Epithelial cell of prostate (primary cell): ENCODE results near the gene MAGEB17.
"Not testable (repeated sequence)": the region's sequence is repeated elsewhere in the genome, so short reads cannot be mapped to it uniquely, and the experiment has no call there.

Experiments
- DNase-seq: peaks from one replicate; pipeline ENCODE4 v3.0.0-alpha.2; 2011; ENCODE audit warnings: low read depth, low spot score
- H3K27ac ChIP-seq: fragments of 450-650 bp; 2 replicates; pipeline ENCODE4 v1.5.1; 2017; ENCODE audit warnings: mild to moderate bottlenecking

Gene MAGEB17

DNA sequence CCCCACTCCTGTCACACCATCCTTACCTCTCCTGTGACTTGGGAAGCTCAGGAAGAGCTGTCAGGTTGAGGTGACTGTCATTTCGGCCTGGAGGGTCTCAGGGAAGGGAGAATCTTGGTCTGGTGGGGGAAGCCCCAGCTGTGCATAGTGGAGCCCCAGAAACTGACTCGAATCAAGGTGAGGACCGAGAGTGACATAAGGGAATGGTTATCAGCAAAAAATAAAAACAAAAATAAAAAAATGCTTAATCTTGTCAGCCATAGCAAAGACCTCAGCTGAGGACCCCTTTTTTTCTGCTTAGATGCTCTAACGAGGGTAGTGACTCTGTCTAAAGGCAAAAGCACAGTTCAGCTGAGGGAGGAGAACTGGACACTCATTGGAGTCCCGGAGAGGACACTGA, at the start of gene MAGEB17:
Gene MAGEB17 (plus strand): TSS at position 301 of the 400 bp plus-strand sequence. CDS start 2,902 bp downstream, outside the sequence.
- no peak within 1 kb of the TSS for H3K27ac ChIP-seq
- DNase-seq: no peak

DNA sequence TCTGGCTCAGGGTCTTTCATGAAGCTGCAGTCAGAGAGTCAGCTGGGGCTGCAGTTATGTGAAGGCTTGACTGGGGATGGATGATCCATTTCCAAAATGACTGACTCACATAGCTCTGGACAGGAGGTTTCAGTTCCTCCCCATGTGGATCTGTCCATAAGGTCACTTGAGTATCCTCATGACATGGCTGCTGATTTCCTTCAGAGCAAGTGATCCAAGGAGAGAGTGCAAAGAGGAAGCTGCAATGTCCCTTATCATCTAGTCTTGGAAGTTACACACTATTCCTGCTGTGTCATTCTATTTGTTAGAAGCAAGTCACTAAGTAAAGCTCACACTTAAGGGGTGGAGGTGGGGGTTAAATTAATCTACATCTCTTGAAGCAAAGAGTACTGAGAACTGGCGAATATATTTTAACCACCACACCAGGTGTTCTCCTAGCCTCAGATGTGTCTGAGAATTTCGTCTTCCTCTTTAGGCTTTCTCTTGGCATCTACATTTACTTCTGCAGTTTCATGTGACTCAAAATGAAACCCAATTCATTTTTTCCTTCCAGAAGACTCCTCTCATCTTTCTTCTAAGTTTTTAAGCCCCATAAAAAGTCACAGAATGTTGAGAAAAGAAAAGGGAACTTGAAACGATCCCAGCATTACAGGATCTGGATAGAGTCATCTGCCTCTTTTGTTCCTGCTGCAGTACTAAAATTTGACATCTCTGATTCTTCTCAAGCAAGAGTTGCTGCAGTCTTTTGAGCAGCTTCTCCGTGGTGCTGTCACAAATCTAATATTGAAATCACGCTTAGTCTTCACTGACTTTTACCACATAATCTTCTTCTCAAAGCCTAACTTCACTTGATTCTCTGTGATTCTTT, 47.7 kb upstream of the MAGEB17 start:
- H3K27ac ChIP-seq: no peak overlapping the region
- no peak for DNase-seq

DNA sequence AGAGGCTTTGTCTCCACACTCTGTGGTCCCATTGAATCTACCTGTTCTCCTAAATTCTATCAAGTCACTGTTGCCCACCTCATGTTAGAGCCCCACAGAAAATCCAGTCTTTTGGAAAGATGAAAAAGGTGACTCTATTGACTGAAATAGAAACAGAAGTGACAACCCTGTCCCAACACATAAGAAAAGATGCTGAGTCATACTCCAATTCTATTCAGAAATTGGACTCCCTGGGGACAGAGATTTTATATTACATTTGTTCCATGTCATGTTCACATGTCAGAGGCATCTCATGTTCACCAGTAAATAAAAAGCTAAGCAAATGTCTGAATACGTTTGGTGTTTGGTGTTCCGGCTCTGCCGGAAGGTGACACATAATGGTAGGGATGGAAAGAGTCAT, 46.9 kb upstream of the MAGEB17 start:
- no peak overlapping the region for H3K27ac ChIP-seq
- no peak for DNase-seq

DNA sequence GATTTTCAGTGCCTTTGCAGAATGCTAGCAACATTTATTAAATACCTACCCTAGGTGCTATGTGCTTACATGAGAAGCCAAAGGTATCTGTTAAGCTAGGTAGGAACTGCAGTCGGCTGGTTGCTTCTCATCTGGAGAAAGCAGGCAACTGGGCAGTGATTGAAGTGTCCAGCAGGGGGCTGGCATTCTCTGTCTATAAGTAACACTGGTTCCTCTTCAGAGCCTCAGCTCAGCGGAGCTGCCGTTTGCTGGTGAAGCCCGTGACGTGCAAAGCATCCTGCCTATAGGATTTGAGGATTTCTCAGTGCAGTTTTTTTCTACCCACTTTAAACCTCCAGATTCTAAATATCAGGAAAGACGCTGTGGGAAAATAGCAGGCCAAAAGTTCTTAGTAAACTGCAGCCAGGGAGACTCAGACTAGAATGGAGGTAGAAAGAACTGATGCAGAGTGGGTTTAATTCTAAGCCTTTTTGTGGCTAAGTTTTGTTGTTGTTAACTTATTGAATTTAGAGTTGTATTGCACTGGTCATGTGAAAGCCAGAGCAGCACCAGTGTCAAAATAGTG, 44.0 kb upstream of the MAGEB17 start, which contains the start of gene GRPR:
Gene GRPR (plus strand): TSS at position 344 of the 565 bp plus-strand sequence. CDS start 389 bp downstream, outside the sequence.
- peak; percentile 10 for DNase-seq
- no peak within 1 kb of the TSS for H3K27ac ChIP-seq

GRCh38 chrX:16124201-16124600, 43.1 kb upstream of the MAGEB17 start:
- no peak overlapping the region for H3K27ac ChIP-seq

DNA sequence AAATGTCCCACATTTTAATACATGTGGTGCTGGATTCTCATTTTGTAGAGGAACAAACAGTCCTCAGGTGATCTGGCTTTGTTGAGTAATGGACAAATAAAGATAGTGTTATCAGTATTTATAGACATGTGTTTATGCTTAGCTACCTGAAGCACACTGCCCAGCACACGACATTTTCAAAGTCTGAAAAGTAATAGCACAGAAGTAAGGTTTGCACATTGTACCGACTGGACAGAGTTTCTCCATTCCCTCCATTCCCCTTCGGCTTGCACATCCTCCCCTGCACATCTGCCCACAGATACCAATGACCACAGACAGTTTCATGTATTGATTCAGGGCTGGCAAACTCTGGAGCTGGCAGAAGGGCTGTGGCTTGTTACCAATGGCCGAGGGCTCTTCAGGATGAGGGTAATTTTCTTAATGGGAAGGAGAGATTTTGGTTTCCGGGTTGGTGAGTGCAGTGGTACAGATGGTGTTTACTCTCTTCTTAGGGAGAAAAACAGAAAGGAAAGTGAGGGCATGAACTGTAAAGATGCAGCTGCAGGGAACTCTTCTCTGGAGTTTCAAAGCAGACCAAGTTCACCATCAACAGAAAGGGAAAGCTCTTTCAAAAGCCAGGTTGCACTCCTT, 41.6 kb upstream of the MAGEB17 start:
- no peak overlapping the region for H3K27ac ChIP-seq
- no peak for DNase-seq

More at GRCh38 chrX:16124201-16124600, 43.1 kb upstream of the MAGEB17 start:
- DNase-seq: no peak

- no peak overlapping the region for H3K27ac ChIP-seq
- DNase-seq: no peak
These were observed 36.6 kb upstream of the MAGEB17 start for GRCh38 chrX:16130707-16131106.

- DNase-seq: no peak
- no peak overlapping the region for H3K27ac ChIP-seq
These were observed 32.3 kb upstream of the MAGEB17 start for GRCh38 chrX:16134936-16135335.

DNA sequence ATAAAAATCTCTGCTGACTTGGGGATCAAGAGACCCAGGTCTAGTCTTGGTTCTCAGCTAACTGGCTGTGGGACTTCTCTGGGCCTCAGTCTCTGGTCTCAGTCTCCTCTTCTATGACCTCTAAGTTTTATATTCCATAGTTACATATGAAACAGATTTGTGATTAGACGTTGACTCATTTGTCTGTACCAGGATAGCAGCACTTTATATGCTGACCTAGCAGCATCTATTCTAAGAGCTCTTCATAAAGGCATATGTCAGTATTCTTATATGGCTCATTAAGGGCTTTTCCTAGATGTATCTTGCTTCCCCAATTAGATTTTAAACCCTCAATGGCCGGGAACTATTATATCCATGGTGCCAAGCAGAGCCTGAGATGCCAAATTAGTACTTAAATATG, 31.2 kb upstream of the MAGEB17 start:
- DNase-seq: no peak
- no peak overlapping the region for H3K27ac ChIP-seq

DNA sequence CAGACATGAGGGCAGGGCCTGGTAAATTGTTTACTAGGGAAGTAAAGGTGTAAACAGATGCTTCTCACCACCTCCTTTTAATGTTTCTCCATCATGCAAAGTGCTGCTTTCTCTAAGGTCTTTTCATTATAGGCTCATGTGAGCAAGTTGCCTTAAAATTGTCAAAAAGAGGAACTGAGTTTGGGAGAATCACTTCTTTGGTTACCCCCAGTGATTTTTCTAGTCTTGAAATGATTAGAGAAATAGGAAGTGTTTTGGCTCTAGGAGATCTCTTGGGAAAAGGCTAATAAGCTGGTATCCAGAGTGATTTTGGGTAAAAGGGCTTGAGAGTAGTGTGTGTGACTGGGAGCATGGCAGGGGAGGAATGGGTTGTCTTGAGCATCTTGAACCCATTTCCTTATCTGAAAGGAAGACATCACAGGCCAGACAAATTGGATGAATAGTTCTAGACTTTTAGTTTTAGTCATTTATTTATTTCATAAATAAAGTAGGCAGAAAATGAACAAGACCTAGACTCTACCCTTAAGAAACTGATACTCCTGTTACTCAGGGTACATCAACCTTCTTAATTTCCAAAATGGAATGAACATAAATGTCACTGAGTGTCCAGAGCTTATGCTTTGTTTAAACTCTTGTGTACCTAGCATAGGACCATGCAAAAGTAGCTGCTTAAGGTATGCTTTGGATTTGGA, 29.7 kb upstream of the MAGEB17 start:
- no peak overlapping the region for H3K27ac ChIP-seq
- DNase-seq: no peak

- DNase-seq: no peak
- H3K27ac ChIP-seq: no peak overlapping the region
These were observed 29.2 kb upstream of the MAGEB17 start for GRCh38 chrX:16138108-16138427.

DNA sequence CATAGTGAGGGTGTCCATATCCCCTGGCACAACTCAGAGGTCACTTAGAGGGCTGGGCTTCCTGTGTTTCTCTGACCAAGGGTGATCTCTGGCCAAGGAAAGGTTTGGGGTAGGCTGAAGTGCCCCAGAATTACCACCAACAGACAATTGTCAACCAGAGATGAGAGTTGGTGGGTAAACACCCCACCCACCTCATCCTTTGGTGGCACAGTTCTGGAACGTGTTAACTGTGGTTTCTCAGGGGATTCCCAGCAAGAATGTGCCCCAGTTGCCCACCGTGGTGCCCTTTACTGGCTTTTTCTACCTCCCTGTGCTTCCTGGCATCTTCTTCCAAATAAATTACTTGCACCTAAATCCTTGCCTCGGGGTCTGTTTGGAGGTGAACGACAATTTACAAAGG, 26.8 kb upstream of the MAGEB17 start:
- no peak overlapping the region for H3K27ac ChIP-seq
- no peak for DNase-seq

DNA sequence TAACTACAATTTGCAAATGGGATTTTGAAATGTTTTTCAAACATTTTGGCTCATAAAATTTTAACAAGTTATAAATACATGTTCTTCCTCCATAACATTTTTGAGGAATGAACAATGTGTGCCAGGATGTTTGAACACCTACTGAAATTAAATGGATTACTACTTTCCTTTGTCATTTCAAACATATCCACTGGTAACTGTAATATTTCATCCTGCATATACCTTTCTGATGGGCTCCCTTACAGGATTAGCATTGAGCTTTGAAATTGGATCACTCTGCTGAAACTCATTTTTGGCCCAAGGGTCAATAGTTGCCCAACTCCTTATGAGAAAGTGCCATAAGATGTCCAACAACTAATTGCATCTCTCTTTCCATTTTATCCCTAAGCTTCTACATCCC, 26.3 kb upstream of the MAGEB17 start:
- DNase-seq: no peak
- H3K27ac ChIP-seq: no peak overlapping the region

DNA sequence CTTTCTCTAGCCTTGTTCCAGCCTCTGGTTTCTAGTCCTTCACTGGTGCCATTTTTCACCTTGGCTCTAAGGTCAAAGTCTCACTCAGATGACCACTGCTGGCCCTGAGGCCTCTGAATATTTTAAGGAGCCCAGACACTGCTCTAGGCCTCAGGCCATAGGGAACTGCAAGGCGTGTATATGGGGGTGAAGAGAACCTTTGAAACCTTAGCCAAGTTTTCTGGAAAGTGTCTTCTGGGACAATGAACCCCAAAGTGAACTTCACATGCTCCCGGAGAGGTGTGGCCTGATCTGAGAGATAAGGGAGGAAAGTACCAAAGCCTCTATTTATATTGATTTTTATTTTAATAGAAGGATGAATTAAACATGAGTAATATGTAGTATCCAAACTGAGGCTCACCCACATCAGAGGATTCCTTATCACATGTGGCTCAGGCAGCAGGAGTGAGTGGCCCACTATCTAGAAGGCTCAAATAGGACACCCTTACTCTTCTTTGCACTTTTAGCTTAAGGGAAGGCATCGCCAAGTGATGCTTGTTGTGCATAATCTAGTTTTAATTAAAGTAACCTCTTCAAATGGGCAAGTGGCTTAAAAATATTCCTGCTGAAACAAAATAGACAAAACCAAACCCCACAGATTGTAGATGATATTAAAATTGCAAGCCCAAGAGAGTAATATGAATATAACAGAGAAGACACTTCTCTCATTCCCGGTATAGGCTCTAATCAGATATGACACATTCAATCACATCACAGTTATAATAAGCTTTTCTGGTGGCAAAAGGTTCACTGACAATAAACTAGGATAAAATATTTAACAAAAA, 25.6 kb upstream of the MAGEB17 start:
- no peak for DNase-seq
- H3K27ac ChIP-seq: no peak overlapping the region

DNA sequence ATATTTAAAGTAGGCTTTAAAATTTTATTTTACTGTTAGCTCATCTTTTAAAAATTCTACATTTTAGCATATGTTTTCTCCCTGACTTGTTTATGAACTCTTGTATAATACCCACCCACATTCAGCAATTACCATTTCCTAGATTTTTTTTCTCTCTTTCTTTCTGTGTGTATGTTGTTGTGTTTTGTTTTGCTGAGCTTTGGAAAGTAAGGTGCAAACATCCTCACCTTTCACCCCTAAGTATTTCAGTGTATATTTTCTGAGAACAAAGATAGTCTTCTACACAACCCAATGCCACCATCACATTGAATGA, 25.1 kb upstream of the MAGEB17 start:
- DNase-seq: no peak
- H3K27ac ChIP-seq: no peak overlapping the region

GRCh38 chrX:16143968-16144367, 23.3 kb upstream of the MAGEB17 start:
- no peak overlapping the region for H3K27ac ChIP-seq
- DNase-seq: no peak

DNA sequence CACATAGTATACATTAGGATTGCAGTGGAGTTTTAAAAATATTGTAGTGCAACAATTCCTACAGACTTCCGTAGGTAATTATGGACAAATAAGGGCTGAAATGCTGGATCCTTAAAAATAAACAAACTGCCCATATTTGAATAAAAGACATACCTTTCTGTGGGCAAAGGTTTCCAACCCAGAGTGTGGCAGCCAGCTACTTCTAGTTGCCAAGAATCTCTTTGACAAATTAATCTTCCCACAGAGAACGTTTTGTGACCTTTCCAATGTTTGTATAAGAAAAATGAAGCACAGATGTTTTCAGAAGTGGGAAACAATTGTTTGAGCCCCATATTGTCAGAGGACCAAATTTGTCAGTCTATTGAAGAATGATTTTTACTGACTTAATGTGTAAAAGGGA, 22.9 kb upstream of the MAGEB17 start:
- H3K27ac ChIP-seq: no peak overlapping the region
- no peak for DNase-seq

DNA sequence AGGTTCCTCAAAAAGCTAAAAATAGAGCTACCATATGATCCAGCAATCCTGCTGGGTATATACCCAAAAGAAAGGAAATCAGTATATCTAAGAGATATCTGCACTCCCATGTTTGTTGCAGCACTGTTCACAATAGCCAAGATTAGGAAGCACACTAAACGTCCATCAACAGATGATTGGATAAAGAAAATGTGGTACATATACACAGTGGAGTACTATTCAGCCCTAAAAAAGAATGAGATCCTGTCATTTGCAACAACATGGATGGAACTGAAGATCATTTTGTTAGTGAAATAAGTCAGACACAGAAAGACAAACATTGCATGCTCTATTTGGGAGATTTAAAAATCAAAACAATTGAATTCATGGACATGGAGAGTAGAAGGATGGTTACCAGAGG, 22.2 kb upstream of the MAGEB17 start:
- not testable (repeated sequence) for H3K27ac ChIP-seq, DNase-seq

GRCh38 chrX:16145656-16146055, 21.6 kb upstream of the MAGEB17 start:
- no peak overlapping the region for H3K27ac ChIP-seq
- DNase-seq: no peak

GRCh38 chrX:16148896-16149295, 18.4 kb upstream of the MAGEB17 start:
- no peak for DNase-seq
- H3K27ac ChIP-seq: peak overlapping the region; percentile 12
